Colon (tissue), 2 donors: ENCODE data around the gene CILP2.

ENCODE experiments used
- FAIRE-seq: peaks from 2 replicates; lab custom pipeline; 2012; peaks lifted over from hg19 to GRCh38; lab: Jason Lieb, UNC
- donor health status: control.
- donor health status: control.

Gene CILP2

DNA sequence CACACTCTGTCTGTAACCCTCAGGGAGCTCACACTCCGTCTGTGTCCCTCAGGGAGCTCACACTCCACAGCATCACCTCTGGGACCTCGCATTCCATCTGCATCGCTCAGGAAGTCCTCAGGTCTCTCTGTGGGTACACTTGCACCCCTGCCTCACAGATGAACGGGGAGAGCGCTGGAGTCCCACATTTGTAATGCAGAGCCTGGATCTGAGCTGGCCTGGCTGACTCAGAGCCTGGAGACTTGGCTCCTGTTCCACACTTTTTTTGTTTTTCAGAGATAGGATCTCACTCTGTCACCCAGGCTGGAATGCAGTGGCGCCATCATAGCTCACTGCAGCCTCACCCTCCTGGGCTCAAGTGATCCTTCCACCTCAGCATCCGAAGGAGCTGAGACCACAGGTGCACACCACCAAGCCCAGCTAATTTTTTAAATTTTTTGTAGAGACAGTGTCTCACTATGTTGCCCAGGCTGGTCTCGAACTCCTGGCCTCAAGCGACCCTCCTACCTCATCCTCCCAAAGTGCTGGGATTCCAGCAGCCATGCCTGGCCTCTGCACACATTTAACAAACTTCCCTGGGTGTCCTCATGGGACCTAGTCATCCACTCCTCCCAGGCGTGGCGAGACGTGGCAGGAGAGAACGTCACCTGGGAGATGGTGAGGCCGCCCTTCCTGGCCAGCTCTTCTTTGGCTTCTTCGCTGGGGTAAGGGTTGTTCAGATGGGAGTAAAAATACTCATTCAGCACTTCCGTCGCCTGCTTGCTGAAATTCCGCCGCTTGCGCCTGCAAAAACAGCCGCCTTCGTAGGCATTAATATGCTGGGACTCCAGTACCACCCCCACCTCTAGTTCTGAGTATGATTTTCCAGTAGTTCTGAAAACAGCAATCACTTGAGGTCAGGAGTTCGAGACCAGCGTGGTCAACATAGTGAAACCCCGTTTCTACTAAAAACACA is 31.0 kb downstream of the CILP2 start:
- no peak for FAIRE-seq

DNA sequence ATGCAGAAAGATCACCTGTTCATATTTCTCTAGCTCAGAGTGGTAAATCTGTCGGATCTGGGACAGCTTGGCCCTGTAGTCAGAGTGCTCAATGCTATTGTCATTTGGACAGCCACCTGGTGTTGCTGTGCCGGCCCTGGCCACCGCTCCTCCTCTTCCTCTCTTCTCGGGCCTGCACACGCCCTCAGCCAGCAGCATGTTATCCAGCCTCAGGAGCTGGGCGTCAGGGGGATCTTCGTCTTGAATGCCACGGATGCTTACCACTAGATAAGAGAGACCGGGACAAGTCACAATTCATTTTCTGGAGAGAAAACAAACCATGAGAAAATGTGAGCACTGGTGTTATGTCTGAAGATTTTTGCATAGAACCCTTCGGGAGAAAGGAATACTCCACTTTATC is 32.5 kb downstream of the CILP2 start:
- FAIRE-seq, result no peak

DNA sequence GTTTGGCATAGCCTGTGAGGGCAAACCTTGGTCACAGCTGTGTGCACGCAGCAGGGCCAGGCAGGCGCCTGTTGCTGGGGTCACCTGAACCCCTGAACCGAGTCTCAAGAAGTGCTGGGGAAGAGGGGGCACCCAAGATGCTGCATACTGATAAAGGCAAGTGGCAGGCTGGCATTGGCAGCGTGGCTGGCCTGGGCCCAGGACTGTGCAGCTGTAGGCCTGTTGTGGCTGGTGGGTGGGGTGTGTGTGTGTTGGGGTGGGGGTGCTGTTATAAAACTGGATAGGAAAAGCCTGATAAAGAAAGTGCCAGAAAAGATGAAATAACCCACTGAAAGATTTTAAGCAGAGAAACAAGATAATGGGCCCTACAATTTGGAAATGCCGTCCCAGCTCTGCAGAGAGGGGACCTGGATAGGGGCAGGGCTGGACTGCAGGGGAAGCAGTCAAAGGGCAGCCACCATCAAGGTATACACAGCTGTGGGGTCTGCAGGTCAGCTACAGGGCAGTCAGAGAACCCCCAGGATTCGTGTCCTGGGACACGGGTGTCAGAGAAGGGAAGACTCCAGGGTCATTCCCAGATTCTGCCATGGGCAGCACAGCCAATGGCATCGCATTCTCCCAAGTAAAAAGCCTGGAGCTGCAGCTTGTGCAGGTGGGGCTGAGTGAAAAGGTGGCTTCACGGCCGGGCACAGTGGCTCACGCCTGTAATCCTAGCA is 33.2 kb downstream of the CILP2 start:
- FAIRE-seq, result no peak

DNA sequence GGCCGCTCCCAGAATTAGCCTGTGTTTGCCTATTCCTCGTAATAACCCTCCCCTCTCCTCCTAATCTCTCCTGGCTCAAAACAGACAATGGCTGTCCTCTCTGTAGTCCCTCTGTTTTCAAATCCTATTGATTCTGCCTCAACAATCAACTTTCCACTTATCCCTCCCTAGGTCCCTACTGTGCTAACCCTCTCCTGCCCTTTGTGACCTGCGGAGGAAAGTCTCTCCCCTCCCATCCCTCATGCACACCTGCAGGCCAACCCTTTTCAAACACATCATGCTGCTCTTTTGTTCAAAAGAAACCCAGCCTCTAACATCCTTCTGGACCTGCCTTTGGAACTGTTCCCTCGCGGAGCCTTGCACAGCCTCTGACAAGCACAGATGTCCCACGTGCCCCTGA is 37.3 kb downstream of the CILP2 start:
- FAIRE-seq, result no peak

DNA sequence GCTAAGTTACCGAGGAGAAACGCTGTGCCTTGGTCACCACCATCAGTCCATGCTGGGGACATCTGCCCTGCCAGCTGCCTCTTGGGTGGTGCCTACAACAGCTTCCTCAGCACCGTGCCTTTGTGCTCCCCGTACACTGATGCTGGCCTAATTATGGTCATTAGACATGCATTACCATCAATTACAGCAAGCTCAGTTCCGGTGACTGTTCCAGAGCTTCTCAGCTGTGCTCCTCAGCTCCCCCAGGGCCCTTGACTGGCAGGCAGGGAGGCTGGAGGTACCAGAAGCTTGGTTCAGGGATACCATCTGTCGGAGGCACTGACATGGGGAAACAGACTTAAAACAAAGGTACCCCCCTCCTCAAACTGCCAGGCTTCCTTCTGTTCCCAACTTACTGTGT is 40.2 kb downstream of the CILP2 start:
- no peak for FAIRE-seq

DNA sequence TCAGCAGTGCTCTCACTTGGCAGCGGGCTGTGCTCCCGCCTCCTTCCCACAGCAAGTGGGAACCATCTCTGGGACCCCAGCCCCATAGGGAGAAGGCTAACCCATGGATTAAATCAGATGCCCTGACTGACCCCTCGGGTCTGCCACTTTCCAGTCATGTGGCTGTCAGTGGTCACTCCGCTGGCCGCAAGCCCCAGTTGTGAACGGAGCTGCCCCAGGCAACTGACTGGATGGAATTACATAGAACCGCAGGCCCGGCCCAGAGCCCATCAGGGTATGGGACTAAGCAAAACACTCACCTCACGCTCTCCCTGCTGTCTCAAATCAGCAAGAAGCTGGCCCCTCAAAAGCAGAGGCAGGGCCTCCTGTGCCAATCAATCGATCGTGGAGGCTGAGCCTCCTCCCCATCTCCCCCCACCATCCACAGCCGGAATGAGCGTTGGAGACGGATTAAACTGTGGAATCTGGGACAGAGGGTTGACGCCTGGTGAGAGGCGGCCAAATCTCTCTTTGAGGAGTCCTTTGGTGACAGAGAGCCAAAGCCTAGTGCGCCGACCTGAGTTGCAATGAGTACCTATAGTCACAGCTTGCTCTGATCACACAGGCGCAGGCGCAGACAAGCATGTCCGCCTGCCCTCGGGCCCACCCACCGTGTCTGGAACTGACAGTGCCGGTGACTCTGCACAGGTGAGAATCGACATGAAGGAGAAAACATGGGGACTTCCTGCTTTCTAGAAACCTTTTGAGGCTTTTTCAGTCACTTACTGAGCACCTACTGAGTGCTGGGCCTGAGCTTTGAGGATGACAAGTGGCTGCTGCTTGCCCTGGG is 41.7 kb downstream of the CILP2 start:
- FAIRE-seq, result no peak

DNA sequence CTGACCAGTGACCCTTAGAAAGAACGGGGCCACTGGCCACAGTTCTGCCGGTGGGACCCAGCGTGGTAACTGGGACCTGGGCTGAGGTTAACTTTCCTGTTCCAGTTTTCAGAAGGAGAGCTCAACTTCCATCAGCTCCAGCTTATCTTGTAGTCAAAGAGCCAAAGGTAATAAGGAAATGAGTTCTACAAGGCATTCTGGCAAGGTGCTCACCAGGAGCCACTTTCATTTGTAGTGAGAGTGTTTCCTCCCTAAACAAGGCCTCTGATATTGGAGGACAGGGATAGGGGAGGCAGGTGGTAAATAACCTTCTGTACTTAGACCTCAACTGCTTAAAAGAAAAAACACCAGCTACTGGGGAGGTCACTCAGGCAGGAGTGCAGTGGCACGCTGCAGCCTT is 42.4 kb downstream of the CILP2 start:
- FAIRE-seq, result no peak

DNA sequence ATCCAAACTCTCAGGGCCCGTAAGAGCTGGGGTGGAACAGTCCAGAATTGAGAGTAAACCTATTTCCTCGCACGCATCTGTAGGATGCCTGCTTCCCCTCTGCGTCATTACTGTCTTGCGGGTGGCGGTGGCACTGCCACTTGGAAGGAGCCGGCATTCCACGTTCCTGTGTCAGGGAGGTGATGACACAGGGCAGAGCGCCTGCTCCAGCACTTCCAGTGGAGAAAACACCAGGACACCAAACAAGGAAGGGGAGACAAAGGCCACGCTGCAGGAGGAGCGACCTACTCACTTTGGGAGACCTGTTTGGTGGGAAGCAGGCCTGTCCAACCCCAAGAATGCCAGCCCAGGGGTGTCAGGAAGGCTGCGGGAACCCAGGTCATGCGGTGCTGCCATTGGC is 43.3 kb downstream of the CILP2 start:
- no peak for FAIRE-seq

DNA sequence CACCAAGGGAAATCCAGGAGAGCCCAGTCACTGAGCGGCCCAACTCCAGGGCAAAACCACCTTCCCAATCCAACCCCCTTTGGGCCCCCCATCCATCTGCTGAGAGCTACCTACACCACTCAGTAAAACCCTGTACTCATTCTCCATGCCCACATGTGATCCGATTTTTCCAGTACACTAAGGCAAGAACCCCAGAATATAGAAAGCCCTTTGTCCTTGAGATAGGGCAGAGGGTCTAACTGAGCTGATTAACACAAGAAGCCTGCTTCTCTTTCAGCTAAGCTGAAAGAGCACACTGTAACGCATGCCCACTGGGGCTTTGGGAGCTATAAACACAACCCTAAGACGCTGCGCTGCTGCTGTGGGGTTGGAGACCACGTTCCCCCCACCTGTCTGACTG is 44.4 kb downstream of the CILP2 start:
- FAIRE-seq, result no peak

DNA sequence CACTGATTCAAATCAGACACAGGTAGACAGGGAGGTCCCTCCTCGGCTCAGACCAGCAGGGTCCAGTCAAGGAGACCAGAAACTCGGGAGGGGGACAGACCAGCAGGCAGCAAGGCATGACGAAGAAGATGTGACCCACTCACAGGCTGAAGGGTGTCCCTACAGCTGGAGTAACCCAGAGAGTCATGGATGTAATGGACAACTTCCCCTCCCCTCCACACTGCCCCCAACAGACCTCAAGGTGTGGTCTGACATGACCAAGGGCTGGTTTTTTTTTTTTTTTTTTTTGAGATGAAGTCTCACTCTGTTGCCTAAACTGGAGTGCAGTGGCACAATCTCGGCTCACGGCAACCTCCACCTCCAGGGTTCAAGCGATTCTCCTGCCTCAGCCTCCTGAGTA is 46.3 kb downstream of the CILP2 start:
- no peak for FAIRE-seq

DNA sequence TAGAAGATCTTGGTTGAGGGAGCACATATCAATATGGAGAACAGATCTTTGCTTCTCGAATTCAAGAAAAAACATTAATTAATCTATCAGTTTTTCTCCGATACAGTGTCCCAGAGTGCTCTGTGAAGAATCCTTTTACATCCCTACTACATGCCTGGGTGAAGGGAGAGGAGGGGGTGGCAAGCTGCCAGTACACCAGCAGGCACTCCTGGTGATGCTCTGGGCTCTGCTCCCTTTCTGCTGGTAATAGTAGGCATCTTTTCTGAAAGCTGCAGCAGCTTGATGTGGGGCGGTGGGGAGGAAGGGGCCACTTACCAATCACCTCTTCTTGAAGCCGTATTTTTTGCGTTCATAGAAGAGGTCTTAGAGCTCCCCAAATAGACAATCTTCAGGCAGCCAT is 49.7 kb downstream of the CILP2 start:
- FAIRE-seq, result no peak

DNA sequence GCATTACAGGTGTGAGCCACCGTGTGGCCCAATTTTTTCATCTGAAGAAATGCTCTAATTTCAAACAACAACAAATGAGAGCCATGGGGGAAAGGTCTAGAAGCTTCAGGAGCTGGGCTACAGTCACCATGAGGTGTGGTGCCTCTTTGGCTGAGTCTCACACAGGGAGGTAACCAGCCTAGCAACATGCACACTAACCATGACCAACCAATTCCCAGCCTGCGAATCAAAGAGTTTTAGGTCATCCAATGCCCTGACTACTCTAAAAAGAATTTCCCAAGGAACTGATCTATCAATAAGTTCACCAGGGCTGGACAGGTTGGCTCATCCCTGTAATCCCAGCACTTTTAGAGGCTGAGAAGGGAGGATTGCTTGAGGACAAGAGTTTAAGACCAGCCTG is 50.5 kb downstream of the CILP2 start:
- FAIRE-seq, result no peak

DNA sequence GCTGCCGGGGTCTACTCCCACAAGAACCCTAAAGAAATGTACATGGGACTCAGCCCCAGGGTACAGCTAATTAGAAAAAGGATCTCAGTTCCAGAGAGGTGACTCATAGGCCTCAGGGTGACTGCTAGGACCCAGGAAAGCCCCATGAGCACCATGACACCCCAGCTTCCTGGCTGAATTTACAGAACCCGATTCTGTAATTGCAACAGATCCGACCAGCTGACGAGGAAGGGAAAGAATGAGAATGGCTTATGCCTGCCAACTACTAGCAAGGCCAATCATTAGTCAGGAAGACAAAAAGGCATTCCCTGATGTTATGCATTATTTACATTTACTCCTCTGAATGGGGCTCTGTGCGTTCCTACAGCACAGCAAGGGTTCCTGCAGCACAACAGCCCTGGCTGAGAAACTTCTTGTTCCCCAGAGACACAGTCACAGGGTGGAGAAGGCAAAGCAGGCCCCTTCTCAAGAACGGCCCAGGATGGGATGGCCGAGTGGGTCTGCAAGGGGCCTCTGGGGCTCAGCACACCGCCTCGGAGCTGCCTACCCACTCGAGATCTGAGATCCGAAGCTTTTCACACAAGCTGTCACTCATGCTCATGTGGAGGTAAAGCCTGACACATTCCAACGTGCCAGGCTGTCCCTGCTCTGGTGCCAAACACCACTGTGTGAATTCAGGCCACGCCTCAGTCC is 53.2 kb downstream of the CILP2 start:
- FAIRE-seq, result no peak

DNA sequence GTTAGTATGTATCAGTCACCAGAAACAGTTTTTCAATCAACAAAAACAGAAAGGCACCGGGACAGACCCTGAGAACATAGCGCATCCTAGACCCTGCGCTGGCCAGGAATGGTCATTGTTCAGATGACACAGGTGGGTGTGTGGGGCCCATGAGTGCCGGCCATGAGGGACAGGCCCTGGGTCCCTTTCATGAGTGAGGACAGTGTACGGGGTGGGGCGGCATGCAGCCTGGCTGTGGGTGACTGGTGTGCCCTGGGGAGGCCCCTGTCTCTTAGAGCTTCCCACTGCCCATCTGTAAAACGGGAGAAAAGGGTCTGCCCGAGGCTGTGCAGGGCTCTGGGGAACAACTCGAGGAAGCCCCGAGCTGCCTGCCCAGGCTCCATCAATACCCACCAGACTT is 54.6 kb downstream of the CILP2 start:
- FAIRE-seq, result no peak

DNA sequence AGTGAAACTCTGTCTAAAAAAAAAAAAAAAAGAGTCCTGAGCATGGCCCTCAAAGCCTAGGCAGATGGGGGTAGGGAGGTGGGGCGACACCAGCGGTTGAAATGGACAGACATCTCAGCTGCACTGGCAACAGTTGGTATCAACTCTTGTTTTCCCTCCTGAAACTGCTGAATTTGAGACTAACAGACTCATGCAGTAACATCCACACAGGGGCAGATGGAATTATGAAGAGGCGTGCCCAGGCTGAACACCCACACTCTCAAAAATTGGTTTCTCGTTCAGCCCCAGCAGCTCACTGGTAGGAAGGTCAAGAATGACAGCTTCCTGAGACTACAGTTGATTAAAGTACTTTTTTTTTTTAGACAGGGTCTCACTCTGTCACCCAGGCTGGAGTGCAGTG is 56.3 kb downstream of the CILP2 start:
- FAIRE-seq, result no peak

DNA sequence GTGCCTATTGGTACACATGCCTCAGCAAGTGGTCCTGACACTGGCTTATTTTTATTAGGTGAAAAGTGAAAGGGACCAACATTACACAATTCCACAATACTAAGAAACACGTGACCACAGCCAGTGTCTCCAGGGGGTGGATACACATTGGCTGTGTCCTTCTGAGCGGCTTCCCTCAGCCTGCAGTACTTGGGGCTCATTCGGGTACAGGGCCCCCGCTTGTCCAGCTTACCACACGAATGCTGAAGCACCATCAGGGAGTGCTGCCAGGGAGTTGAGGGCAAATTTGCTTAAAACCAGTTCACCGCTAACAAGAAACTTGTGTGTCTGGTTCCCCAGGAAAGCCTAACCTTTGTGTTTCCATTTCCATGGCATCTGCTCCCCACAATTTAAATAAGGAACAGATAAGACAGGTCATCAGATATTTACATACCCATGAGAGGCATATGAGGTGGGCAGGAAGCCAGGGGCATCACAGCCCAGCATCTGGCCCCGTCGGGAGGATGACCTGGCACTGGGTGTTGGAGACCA is 57.2 kb downstream of the CILP2 start:
- no peak for FAIRE-seq
